HCT116 (cell line): ENCODE results near the gene F11. TPM values are rescaled to one million over a fixed set of nuclear protein-coding genes. Genes with fewer than 3 reads are reported as not detected.

Experiments used
- ATAC-seq: fragments of 200-7000 bp; cut with Tn5 transposase; 2 replicates; pipeline ENCODE4 v1.9.1; 2020; ENCODE audit warnings: mild to moderate bottlenecking, moderate library complexity
- BruUV-seq: library from RNA; stranded (reverse); fragments of 400-500 nt; replicated peaks from 2 replicates; lab custom pipeline; 2021; lab: Mats Ljungman, UMichigan
- CTCF ChIA-PET: fragments of 300-600 bp; sonication (Branson Sonifier 250); formaldehyde crosslinking; loops from one replicate; lab custom pipeline; 2021; ENCODE audit warnings: antibody characterized with exemption; lab: Charles Lee
- POLR2A ChIA-PET: fragments of 300-600, 350-600 bp; sonication (Branson Sonifier 250); formaldehyde crosslinking; loops from one replicate; lab custom pipeline; 2021; ENCODE audit warnings: antibody characterized with exemption; lab: Charles Lee
- RAD21 ChIA-PET, 2 experiments: fragments of 300-600 bp; sonication (Branson Sonifier 250); formaldehyde crosslinking; loops; one replicate each; lab custom pipeline; 2023; ENCODE audit warnings: low total read pairs in 2 of 2; ENCODE audit not compliant: uncharacterized antibody in 2 of 2, unreplicated experiment in 2 of 2, low non-redundant PET in 1 of 2; lab: Charles Lee
- DNase-seq: peaks from one replicate; pipeline ENCODE4 v3.0.0-alpha.2; 2010; ENCODE audit warnings: low read depth, low spot score
- H2AFZ ChIP-seq: fragments of 200-600 bp; shearing (Covaris generic), sonication (generic); 2 replicates; pipeline ENCODE4 v1.6.1; 2017; ENCODE audit warnings: low read depth, mixed run types, mixed read lengths, antibody characterized with exemption, low read length; ENCODE audit not compliant: poor library complexity, severe bottlenecking
- H3K27ac ChIP-seq: 2 replicates; pipeline ENCODE4 v1.5.1; 2012; ENCODE audit warnings: low read depth, low read length
- H3K27me3 ChIP-seq: fragments of 200-600 bp; sonication (generic); 2 replicates; pipeline ENCODE4 v1.6.1; 2016; ENCODE audit warnings: mixed run types, low read length, mixed read lengths; ENCODE audit not compliant: insufficient read depth
- H3K36me3 ChIP-seq, 2 experiments: fragments of 200-500 bp in 1 of 2; fragments of 200-600 bp in 1 of 2; sonication (Bioruptor generic) in 1 of 2; sonication (generic) in 1 of 2; 2 replicates each; pipeline versions ENCODE4 v1.5.1 to v1.6.1; 2014 to 2016; ENCODE audit warnings: low read length in 2 of 2, inconsistent platforms in 1 of 2, mixed read lengths in 1 of 2, mixed run types in 1 of 2; ENCODE audit not compliant: insufficient read depth in 2 of 2, control insufficient read depth in 1 of 2
- H3K4me1 ChIP-seq, 2 experiments: fragments of 200-600 bp in 1 of 2; sonication (generic) in 1 of 2; 2 replicates each; pipeline versions ENCODE4 v1.5.1 to v1.6.1; 2012 to 2017; ENCODE audit warnings: low read length in 2 of 2, inconsistent platforms in 1 of 2, mild to moderate bottlenecking in 1 of 2, mixed read lengths in 1 of 2, mixed run types in 1 of 2, moderate library complexity in 1 of 2; ENCODE audit not compliant: insufficient read depth in 2 of 2, control insufficient read depth in 1 of 2
- H3K4me2 ChIP-seq: fragments of 200-600 bp; sonication (generic); 2 replicates; pipeline ENCODE4 v1.6.1; 2017; ENCODE audit warnings: mixed run types, low read length, mixed read lengths
- H3K4me3 ChIP-seq, 2 experiments: fragments of 200-600 bp in 1 of 2; sonication (generic) in 1 of 2; replicated peaks in 1 of 2; 2 replicates each; pipeline ENCODE4 v1.5.1; 2011 to 2016; ENCODE audit warnings: low read length in 2 of 2, control low read depth in 1 of 2, low read depth in 1 of 2, mild to moderate bottlenecking in 1 of 2, mixed read lengths in 1 of 2, mixed run types in 1 of 2
- H3K79me2 ChIP-seq: fragments of 200-600 bp; sonication (generic); 2 replicates; pipeline ENCODE4 v1.6.1; 2017; ENCODE audit warnings: mild to moderate bottlenecking, mixed run types, low read length, moderate library complexity, mixed read lengths; ENCODE audit not compliant: insufficient read depth
- H3K9ac ChIP-seq: fragments of 200-600 bp; sonication (generic); 2 replicates; pipeline ENCODE4 v1.6.1; 2016; ENCODE audit warnings: low read length, mixed read lengths
- H3K9me2 ChIP-seq: fragments of 200-600 bp; sonication (generic), shearing (Covaris generic); 2 replicates; pipeline ENCODE4 v1.6.1; 2017; ENCODE audit warnings: mixed run types, mild to moderate bottlenecking, moderate library complexity; ENCODE audit not compliant: insufficient read depth
- H3K9me3 ChIP-seq, 2 experiments: fragments of 200-500 bp in 1 of 2; fragments of 200-600 bp in 1 of 2; sonication (Bioruptor generic) in 1 of 2; sonication (generic) in 1 of 2; 2 replicates each; pipeline ENCODE4 v1.6.1; 2014 to 2017; ENCODE audit warnings: low read length in 2 of 2, mixed read lengths in 2 of 2, inconsistent platforms in 1 of 2, low read depth in 1 of 2, mild to moderate bottlenecking in 1 of 2, mixed run types in 1 of 2, moderate library complexity in 1 of 2; ENCODE audit not compliant: control insufficient read depth in 1 of 2, insufficient read depth in 1 of 2
- H4K20me1 ChIP-seq: fragments of 200-600 bp; sonication (generic), shearing (Covaris generic); 2 replicates; pipeline ENCODE4 v1.6.1; 2017; ENCODE audit warnings: mixed run types, mild to moderate bottlenecking, moderate library complexity; ENCODE audit not compliant: insufficient read depth
- ATF3 ChIP-seq: IDR thresholded peaks from 2 replicates; pipeline ENCODE4 v1.6.1; 2012
- CBX3 ChIP-seq: IDR thresholded peaks from 2 replicates; pipeline ENCODE4 v1.6.1; 2012; ENCODE audit warnings: low read depth
- ELF1 ChIP-seq: IDR thresholded peaks from 2 replicates; pipeline ENCODE4 v1.6.1; 2012; ENCODE audit warnings: low read depth, borderline replicate concordance
- POLR2AphosphoS5 ChIP-seq: IDR thresholded peaks from 2 replicates; pipeline ENCODE4 v1.6.1; 2011; ENCODE audit warnings: mild to moderate bottlenecking, low read depth, low read length, moderate library complexity
- RAD21 ChIP-seq: IDR thresholded peaks from 2 replicates; pipeline ENCODE4 v1.6.1; 2012; ENCODE audit warnings: low read depth, mild to moderate bottlenecking
- REST ChIP-seq: IDR thresholded peaks from 2 replicates; pipeline ENCODE4 v1.6.1; 2012; ENCODE audit warnings: low read depth
- SIN3A ChIP-seq: IDR thresholded peaks from 2 replicates; pipeline ENCODE4 v1.6.1; 2012; ENCODE audit warnings: low read depth
- SRF ChIP-seq: IDR thresholded peaks from 2 replicates; pipeline ENCODE4 v1.6.1; 2012; ENCODE audit warnings: low read depth
- TCF7L2 ChIP-seq: IDR thresholded peaks from 2 replicates; pipeline ENCODE4 v1.7.0; 2011; ENCODE audit warnings: borderline replicate concordance, inconsistent platforms; ENCODE audit not compliant: insufficient read depth, insufficient read length; ENCODE audit errors: extremely low read depth
- intact Hi-C: fragments of 100-400 bp; cut with micrococcal nuclease; formaldehyde crosslinking; loops from 2 replicates; pipeline ENCODE4 v1.10.0; 2022
- total RNA-seq: library from RNA; stranded (reverse); gene quantifications from one replicate; pipeline ENCODE4 v1.2.1, GENCODE V29; 2021; ENCODE audit not compliant: unreplicated experiment
- TF ChIP-seq, protein P1 (sequence below), 3 experiments: fragments of 200-600 bp in 1 of 3; sonication (generic) in 1 of 3; IDR thresholded peaks in 2 of 3; conservative IDR thresholded peaks in 1 of 3; 2 replicates each; pipeline ENCODE4 v1.5.1; 2012 to 2017; ENCODE audit warnings: low read depth in 2 of 3, low read length in 2 of 3, antibody characterized with exemption in 1 of 3, borderline replicate concordance in 1 of 3, control low read depth in 1 of 3, mild to moderate bottlenecking in 1 of 3, mixed read lengths in 1 of 3, mixed run types in 1 of 3, moderate library complexity in 1 of 3; ENCODE audit not compliant: insufficient read depth in 1 of 3
- TF ChIP-seq, protein P2 (sequence below): IDR thresholded peaks from 2 replicates; pipeline ENCODE4 v1.6.1; 2012

The F11 gene
- total RNA-seq, 1 experiment from 2014 or later: not detected

- H3K9ac ChIP-seq: no peak overlapping the region
- no peak overlapping the region for H3K27ac ChIP-seq
- RAD21 ChIA-PET: no interaction called here
- CTCF ChIA-PET: no interaction called here
- H3K27me3 ChIP-seq: no peaks in the 10 kb centered on the region
- DNase-seq: no peak
- TF ChIP-seq POLR2AphosphoS5: no peak
- no peak for TF ChIP-seq ELF1
- TF ChIP-seq, protein P1, sequence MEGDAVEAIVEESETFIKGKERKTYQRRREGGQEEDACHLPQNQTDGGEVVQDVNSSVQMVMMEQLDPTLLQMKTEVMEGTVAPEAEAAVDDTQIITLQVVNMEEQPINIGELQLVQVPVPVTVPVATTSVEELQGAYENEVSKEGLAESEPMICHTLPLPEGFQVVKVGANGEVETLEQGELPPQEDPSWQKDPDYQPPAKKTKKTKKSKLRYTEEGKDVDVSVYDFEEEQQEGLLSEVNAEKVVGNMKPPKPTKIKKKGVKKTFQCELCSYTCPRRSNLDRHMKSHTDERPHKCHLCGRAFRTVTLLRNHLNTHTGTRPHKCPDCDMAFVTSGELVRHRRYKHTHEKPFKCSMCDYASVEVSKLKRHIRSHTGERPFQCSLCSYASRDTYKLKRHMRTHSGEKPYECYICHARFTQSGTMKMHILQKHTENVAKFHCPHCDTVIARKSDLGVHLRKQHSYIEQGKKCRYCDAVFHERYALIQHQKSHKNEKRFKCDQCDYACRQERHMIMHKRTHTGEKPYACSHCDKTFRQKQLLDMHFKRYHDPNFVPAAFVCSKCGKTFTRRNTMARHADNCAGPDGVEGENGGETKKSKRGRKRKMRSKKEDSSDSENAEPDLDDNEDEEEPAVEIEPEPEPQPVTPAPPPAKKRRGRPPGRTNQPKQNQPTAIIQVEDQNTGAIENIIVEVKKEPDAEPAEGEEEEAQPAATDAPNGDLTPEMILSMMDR (IDR thresholded peaks at IDR 0.05 in 2 of 3, conservative IDR thresholded peaks at IDR 0.05 in 1 of 3; ENCODE audit: borderline replicate concordance in 1 of 3, insufficient read depth in 1 of 3, low read depth in 2 of 3, low read length in 2 of 3): no peak
- no peak for TF ChIP-seq RAD21
- no peak for TF ChIP-seq REST
- no peak for TF ChIP-seq ATF3
- TF ChIP-seq, protein P2, sequence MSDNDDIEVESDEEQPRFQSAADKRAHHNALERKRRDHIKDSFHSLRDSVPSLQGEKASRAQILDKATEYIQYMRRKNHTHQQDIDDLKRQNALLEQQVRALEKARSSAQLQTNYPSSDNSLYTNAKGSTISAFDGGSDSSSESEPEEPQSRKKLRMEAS: no peak
- no peak for TF ChIP-seq CBX3
- TF ChIP-seq TCF7L2: no peak
- no peak for TF ChIP-seq SIN3A
- TF ChIP-seq SRF: no peak
- H3K4me2 ChIP-seq: no peak overlapping the region
- POLR2A ChIA-PET: no interaction called here
- H3K4me1 ChIP-seq: no peaks in the 10 kb centered on the region
- no peaks in the 10 kb centered on the region for H4K20me1 ChIP-seq
- H3K4me3 ChIP-seq: no peak overlapping the region
- H3K36me3 ChIP-seq: no peaks in the 10 kb centered on the region
- H3K9me2 ChIP-seq: no peaks in the 10 kb centered on the region
- no TSS peak for BruUV-seq
- H3K79me2 ChIP-seq: no peaks in the 10 kb centered on the region
- intact Hi-C loops: no loop called here
- H3K9me3 ChIP-seq: no peaks in the 10 kb centered on the region
- ATAC-seq: no peak
- H2AFZ ChIP-seq: no peak overlapping the region
Measured at GRCh38 chr4:186240452-186240847, 25.5 kb upstream of the F11 start.
